ENCODE measurements around the gene GPR26.

GRCh38 chr10:123681285-123681684 is 15.1 kb downstream of the GPR26 start:
- TF ChIP-seq POLR2A (IDR thresholded peaks at IDR 0.05) (no peak), CTCF (IDR thresholded peaks at IDR 0.05) (no peak)
